BJ (cell line): ENCODE measurements around the gene CDH23. TPM values are rescaled to one million over a fixed set of nuclear protein-coding genes. Genes with fewer than 3 reads are reported as not detected.

ENCODE experiments used
- CTCF ChIA-PET: fragments of 350-600 bp; formaldehyde crosslinking; extraction: SDS; loops from one replicate; lab custom pipeline; 2021; ENCODE audit warnings: antibody characterized with exemption, inconsistent platforms; lab: Yijun Ruan, JAX
- POLR2A ChIA-PET: fragments of 300-600 bp; sonication (Branson Sonifier 250); formaldehyde crosslinking; extraction: SDS; loops from one replicate; lab custom pipeline; 2021; ENCODE audit warnings: antibody characterized with exemption; lab: Charles Lee
- DNase-seq: peaks from one replicate; pipeline ENCODE4 v3.0.0-alpha.2; 2011; ENCODE audit warnings: low read depth
- H3K27me3 ChIP-seq: 2 replicates; pipeline ENCODE4 v1.6.0; 2011; ENCODE audit warnings: low read length; ENCODE audit not compliant: control insufficient read depth, insufficient read depth
- H3K36me3 ChIP-seq: 2 replicates; pipeline ENCODE4 v1.5.1; 2011; ENCODE audit warnings: low read length; ENCODE audit not compliant: control insufficient read depth, insufficient read depth
- H3K4me3 ChIP-seq: 2 replicates; pipeline ENCODE4 v1.5.1; 2011; ENCODE audit warnings: low read depth, mild to moderate bottlenecking, control low read depth, low read length
- CTCF ChIP-seq: IDR thresholded peaks from 2 replicates; pipeline ENCODE4 v1.5.1; 2011; ENCODE audit warnings: low read depth, mild to moderate bottlenecking, control low read depth, inconsistent platforms, low read length, moderate library complexity; ENCODE audit not compliant: insufficient read depth
- polyA plus RNA-seq: library from polyadenylated mRNA; depleted of rRNA; stranded (reverse); fragments of >200 nt; gene quantifications from 2 replicates; pipeline ENCODE4 v1.2.3, GENCODE V29; 2011

CDH23 gene
- polyA plus RNA-seq, 1 experiment: 0.05 TPM

- no peak for TF ChIP-seq CTCF
- Histone ChIP-seq H3K27me3 (no peaks in the 10 kb centered on the region), H3K4me3 (no peak overlapping the region), H3K36me3 (no peaks in the 10 kb centered on the region)
- ChIA-PET CTCF (interaction anchor here (0.9 to 1.6 kb wide), 5 partner anchors 17 to 153 kb away, joined by 3 to 5 read pairs (median 4); partner anchors contain the start of gene VSIR), POLR2A (no interaction called here)
- DNase-seq: no peak
These were observed 346.5 kb downstream of the CDH23 start for GRCh38 chr10:71743089-71743838.

GRCh38 chr10:71743866-71744265, 347.1 kb downstream of the CDH23 start:
- no peak for TF ChIP-seq CTCF
- Histone ChIP-seq H3K36me3 (no peaks in the 10 kb centered on the region), H3K4me3 (no peak overlapping the region), H3K27me3 (no peaks in the 10 kb centered on the region)
- CTCF ChIA-PET: interaction anchor here (1.5 kb wide), 1 partner anchor 18 kb away, joined by 5 read pairs; no protein-coding TSS in a partner anchor
- DNase-seq: no peak
- POLR2A ChIA-PET: no interaction called here

GRCh38 chr10:71744897-71745663, 348.4 kb downstream of the CDH23 start:
- Histone ChIP-seq H3K36me3 (peaks cover 5% of the 10 kb centered on the region), H3K4me3 (no peak overlapping the region), H3K27me3 (no peaks in the 10 kb centered on the region)
- ChIA-PET POLR2A (no interaction called here), CTCF (interaction anchor here (0.9 to 1.5 kb wide), 2 partner anchors 37 to 49 kb away, joined by 3 read pairs; no protein-coding TSS in a partner anchor)
- no peak for DNase-seq
- TF ChIP-seq CTCF: no peak

- POLR2A ChIA-PET: no interaction called here
- CTCF ChIA-PET: interaction anchor here (0.9 to 1.5 kb wide), 3 partner anchors 27 to 50 kb away, joined by 3 to 7 read pairs (median 3); partner anchors contain the start of gene VSIR
- Histone ChIP-seq H3K36me3 (peaks cover 11% of the 10 kb centered on the region), H3K4me3 (no peak overlapping the region), H3K27me3 (no peaks in the 10 kb centered on the region)
- no peak for DNase-seq
- no peak for TF ChIP-seq CTCF
These were observed 349.0 kb downstream of the CDH23 start for GRCh38 chr10:71745664-71746250.
